ENCODE data around the gene GRSF1. TPM values are rescaled to one million over a fixed set of nuclear protein-coding genes. Genes with fewer than 3 reads are reported as not detected.

The GRSF1 gene
- total RNA-seq, 4 donors from 2014 or later = 47.8 to 68.8 (median 53.9) TPM

DNA sequence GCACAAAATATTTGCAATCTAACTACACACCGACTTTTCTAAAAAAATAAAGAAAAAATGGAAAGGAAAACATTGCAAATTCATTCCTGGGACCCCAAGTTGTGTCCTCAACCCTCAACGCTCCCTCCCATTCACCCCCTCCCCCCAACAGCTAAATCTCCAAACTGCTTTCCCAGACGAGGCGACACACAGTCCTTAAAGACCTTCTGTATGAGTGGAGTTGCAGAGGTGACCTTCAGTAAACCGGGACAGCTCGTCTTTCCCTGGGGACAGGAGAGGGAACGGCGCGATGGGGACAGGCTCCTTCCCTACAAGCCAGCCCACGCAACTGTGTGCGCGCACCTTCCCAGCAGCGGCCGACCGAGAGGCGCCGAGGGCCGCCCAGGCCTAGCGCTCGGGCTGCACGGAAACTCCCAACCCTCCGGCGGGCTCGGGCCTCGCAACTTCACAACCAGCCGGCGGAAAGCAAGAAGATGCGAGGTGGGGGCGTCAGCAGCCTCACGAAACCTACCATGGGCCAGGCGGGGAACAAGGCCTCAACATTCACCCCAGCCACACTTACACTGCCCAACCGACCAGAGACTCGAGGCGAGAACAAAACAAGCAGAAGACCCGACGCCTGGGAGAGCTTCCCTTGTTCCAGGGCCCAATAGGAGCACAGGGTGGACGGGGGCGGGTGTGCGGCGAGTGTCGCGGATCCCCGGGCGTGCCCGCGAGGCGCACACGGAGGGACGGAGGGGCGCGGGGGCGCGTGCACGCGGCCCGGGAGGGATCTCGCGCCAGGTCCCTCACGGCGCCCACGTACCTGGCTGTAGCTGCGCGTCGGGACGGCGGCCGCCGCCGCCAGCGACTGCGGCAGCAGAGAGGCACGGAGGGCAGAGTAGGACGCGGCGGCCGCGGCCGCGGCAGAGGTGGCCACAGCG, 763 bp downstream of the GRSF1 start:
- WGBS = 0% methylated on average over 25 of the region's 80 CpGs
- intact Hi-C loops (cut with DNase I) = loop anchor here (5.0 kb wide), 5 partner anchors 63 to 168 kb away; partner anchors contain the start of genes DCK, MOB1B and UTP3
- H3K27me3 ChIP-seq = no peaks in the 10 kb centered on the region

DNA sequence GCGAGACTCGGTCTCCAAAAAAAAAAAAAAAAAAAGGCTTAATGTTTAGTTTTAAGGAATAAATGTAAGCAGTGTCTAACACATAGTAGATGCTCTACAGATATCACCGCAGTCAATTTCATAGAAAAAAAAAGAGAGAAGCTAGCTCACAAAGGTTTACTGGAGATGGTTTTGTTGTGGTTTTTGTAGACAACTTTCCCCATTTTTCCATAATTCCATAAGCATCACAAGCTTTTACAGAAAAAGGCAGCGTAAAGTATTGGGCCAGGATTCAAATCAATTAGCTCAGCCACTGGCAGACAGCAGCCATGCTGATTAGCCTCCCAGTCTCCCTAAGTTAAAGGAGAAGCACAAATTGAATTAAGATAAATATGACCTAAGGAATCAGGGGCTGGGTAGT, 1.5 kb downstream of the GRSF1 start:
- no peaks in the 10 kb centered on the region for H3K27me3 ChIP-seq
- H3K4me1 ChIP-seq = peaks cover 26 to 33% (median 30%) of the 10 kb centered on the region in 4 donors
- no peak for TF ChIP-seq CTCF (IDR thresholded peaks at IDR 0.05)
- TF ChIP-seq POLR2A (IDR thresholded peaks at IDR 0.05; ENCODE audit: low read depth) = no peak
- no peak for TF ChIP-seq POLR2AphosphoS5 (IDR thresholded peaks at IDR 0.05)
- TF ChIP-seq EP300 (IDR thresholded peaks at IDR 0.05) = no peak
- WGBS = 13% methylated on average over 4 of the region's 4 CpGs
- intact Hi-C loops (cut with DNase I) = loop anchor here (5.0 kb wide), 5 partner anchors 64 to 169 kb away; partner anchors contain the start of genes DCK, MOB1B and UTP3
- peaks cover 8 to 27% (median 22%) of the 10 kb centered on the region in 4 donors for H3K36me3 ChIP-seq
- no peaks in the 10 kb centered on the region for H3K9me3 ChIP-seq
- H3K27ac ChIP-seq (replicated peaks in 1 of 4) = peak overlapping the region; percentile 91 to 99 (median 95)
- H3K4me3 ChIP-seq = peak overlapping the region; percentile 83 to 99 (median 98)
- no peak for DNase-seq (ENCODE audit: extremely low spot score)

More for the DNA sequence above, 763 bp downstream of the GRSF1 start:
- Histone ChIP-seq H3K27ac (replicated peaks in 1 of 4) (peak overlapping the region; percentile 91 to 99 (median 95)), H3K4me1 (peaks cover 26 to 33% (median 30%) of the 10 kb centered on the region in 4 donors), H3K4me3 (peak overlapping the region; percentile 83 to 99 (median 98)), H3K9me3 (no peaks in the 10 kb centered on the region), H3K36me3 (peaks cover 5 to 20% (median 15%) of the 10 kb centered on the region in 4 donors)
- TF ChIP-seq POLR2AphosphoS5 (IDR thresholded peaks at IDR 0.05) (peak in 1 of 2 donors; percentile 21), CTCF (IDR thresholded peaks at IDR 0.05) (no peak)
- DNase-seq (ENCODE audit: extremely low spot score) = peak; percentile 93

DNA sequence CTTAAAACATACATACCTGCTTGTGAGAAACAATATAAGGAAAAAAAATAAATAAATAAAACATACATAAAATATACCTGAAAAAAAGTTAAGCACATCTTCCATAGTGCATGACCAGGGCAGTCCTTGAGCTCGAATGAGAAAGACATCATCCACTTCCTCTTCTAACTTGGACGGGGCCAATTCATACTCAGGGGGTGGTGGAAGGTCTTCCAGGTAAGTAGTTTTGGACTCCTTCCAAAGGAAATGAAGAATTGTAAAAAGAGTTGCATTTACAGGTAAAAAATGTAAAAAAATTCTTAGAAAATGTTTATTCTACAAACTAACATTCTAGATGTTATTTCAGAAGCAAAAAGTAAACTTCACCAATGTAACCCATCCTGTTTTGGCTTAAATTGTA, 3.6 kb downstream of the GRSF1 start:
- H3K27me3 ChIP-seq = no peaks in the 10 kb centered on the region
- peaks cover 27 to 48% (median 43%) of the 10 kb centered on the region in 4 donors for H3K36me3 ChIP-seq
- peaks cover 26 to 33% (median 30%) of the 10 kb centered on the region in 4 donors for H3K4me1 ChIP-seq
- no peak for DNase-seq (ENCODE audit: extremely low spot score)
- no peaks in the 10 kb centered on the region for H3K9me3 ChIP-seq
- intact Hi-C loops (cut with DNase I) = loop anchor here (5.0 kb wide), 5 partner anchors 66 to 171 kb away; partner anchors contain the start of genes DCK, MOB1B and UTP3
- no peak overlapping the region for H3K27ac ChIP-seq (replicated peaks in 1 of 4)
- TF ChIP-seq POLR2A (IDR thresholded peaks at IDR 0.05; ENCODE audit: low read depth) (no peak), CTCF (IDR thresholded peaks at IDR 0.05) (no peak), POLR2AphosphoS5 (IDR thresholded peaks at IDR 0.05) (no peak), EP300 (IDR thresholded peaks at IDR 0.05) (no peak)
- 65% methylated on average over 2 of the region's 2 CpGs for WGBS
- H3K4me3 ChIP-seq = no peak overlapping the region

- no peaks in the 10 kb centered on the region for H3K9me3 ChIP-seq
- no peaks in the 10 kb centered on the region for H3K27me3 ChIP-seq
- H3K27ac ChIP-seq (replicated peaks in 1 of 4) = no peak overlapping the region
- intact Hi-C loops (cut with DNase I) = no loop called here
- 93% methylated on average over 1 of the region's 1 CpG for WGBS
- no peak for TF ChIP-seq EP300 (IDR thresholded peaks at IDR 0.05)
- TF ChIP-seq CTCF (IDR thresholded peaks at IDR 0.05) = no peak
- TF ChIP-seq POLR2AphosphoS5 (IDR thresholded peaks at IDR 0.05) = no peak
- TF ChIP-seq POLR2A (IDR thresholded peaks at IDR 0.05; ENCODE audit: low read depth) = no peak
- no peak for DNase-seq (ENCODE audit: extremely low spot score)
- peaks cover 26 to 33% (median 30%) of the 10 kb centered on the region in 4 donors for H3K4me1 ChIP-seq
- H3K36me3 ChIP-seq = peaks cover 40 to 72% (median 67%) of the 10 kb centered on the region in 4 donors
- no peak overlapping the region for H3K4me3 ChIP-seq
Observed at GRCh38 chr4:70833675-70834074, 6.0 kb downstream of the GRSF1 start.

Data from esophagus muscularis mucosa (tissue), 4 donors.